ENCODE measurements around the gene EIF3C. TPM values are rescaled to one million over a fixed set of nuclear protein-coding genes. Genes with fewer than 3 reads are reported as not detected.
"Not testable (repeated sequence)": the region's sequence is repeated elsewhere in the genome, so short reads cannot be mapped to it uniquely, and the experiment has no call there.

EIF3C gene
- total and polyA plus RNA-seq, 7 donors: 67.4 to 455 (median 220) TPM

GRCh38 chr16:28722852-28723650 lies 11.8 kb downstream of the EIF3C start:
- H3K9me3 ChIP-seq; DNase-seq; H3K36me3 ChIP-seq; H3K4me3 ChIP-seq; H3K4me1 ChIP-seq; intact Hi-C loops (cut with DNase I); H3K27ac ChIP-seq; H3K27me3 ChIP-seq: not testable (repeated sequence)
- WGBS, 2 donors: 91% methylated on average over 12 of the region's 15 CpGs

DNA sequence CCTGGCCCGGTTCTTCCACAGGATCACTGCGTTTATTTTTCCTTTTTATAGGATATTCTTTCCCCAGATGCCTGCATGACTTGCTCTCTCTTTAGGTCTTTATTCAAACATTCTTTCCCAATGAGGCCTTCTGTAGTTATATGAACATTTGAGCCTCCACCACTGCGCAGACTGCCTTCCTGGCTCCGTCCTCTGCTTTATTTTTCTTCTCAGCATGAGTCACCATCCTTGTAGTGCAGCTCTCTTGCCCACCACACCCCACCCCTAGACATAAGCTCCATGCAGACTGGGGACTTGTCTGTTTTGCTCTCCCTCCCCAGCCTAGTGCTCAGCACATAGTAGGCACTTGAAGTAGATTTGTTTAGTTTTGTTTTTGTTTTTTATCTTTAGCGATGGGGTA lies 20.0 kb downstream of the EIF3C start:
- H3K27me3 ChIP-seq: not testable (repeated sequence)

DNA sequence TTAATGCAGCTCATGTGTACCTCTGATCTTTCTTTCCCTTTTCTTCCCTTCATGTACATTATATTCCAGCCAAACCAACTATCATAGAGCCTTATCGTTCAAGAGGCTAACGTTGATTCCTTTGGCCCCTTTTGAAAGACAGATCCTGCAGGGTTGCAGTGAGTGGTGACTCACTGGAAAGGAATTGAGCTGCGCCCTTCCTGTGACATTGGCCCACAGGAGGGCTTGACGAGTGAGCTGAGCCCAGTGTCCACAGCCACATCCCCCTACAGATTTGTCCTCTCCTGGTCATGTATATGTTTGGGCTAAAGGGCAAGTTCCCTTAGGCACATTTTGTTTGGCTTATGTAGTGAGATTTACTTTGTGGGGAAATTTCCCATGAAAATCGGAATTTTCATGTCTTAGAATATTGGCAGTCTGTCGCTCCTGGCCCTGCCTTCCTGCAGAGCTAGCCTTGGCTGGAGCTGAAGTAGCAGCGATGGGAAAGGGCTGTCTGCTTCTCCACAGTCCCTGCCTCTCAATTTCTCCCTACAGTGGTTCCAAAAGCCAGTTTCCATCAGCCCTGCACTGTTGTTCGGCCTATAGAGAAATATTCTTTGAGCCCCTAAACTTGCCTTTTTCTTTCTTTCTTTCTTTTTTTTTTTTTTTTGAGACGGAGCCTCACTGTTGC lies 21.3 kb downstream of the EIF3C start:
- H3K4me1 ChIP-seq; intact Hi-C loops (cut with DNase I); H3K36me3 ChIP-seq; H3K9me3 ChIP-seq; H3K27ac ChIP-seq; H3K27me3 ChIP-seq; DNase-seq; H3K4me3 ChIP-seq: not testable (repeated sequence)
- 82 to 89% methylated on average over 2 of the region's 9 CpGs for WGBS, 2 donors

More for the DNA sequence above, 20.0 kb downstream of the EIF3C start:
- H3K4me3 ChIP-seq; H3K9me3 ChIP-seq; H3K36me3 ChIP-seq; H3K4me1 ChIP-seq; H3K27ac ChIP-seq; DNase-seq; intact Hi-C loops (cut with DNase I): not testable (repeated sequence)
- WGBS, 2 donors: no CpG with 5 or more reads among the region's 5 CpGs

DNA sequence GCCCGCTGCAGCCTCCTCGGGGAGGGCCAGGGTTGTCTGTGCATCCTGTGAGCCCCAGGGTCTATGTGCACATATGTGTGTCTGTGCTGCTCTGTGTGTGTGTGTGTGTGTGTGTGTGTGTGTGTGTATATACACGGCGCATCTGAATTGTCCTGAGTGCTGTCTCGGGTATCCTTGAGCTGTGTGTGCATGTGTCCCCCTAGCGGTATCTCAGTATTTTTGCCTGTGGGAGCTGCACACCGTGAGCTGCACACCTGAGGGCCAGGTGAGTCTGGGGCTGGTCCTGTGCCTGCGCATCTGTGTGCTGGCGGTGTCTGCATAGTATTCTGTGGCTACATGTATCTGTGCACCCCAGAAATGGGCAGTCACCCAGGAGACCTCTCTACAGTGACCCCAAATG lies 28.5 kb downstream of the EIF3C start:
- H3K9me3 ChIP-seq; H3K27ac ChIP-seq; H3K36me3 ChIP-seq; DNase-seq; H3K27me3 ChIP-seq; intact Hi-C loops (cut with DNase I); H3K4me1 ChIP-seq; H3K4me3 ChIP-seq: not testable (repeated sequence)
- WGBS, 2 donors: 5 to 19% methylated on average over 6 of the region's 9 CpGs

- H3K4me1 ChIP-seq; H3K4me3 ChIP-seq; H3K9me3 ChIP-seq; DNase-seq; intact Hi-C loops (cut with DNase I); H3K36me3 ChIP-seq; H3K27ac ChIP-seq; H3K27me3 ChIP-seq: not testable (repeated sequence)
- WGBS, 2 donors: 2 to 5% methylated on average over 19 of the region's 27 CpGs
Observed at GRCh38 chr16:28740631-28741030, 29.4 kb downstream of the EIF3C start.

- H3K27me3 ChIP-seq; H3K27ac ChIP-seq; H3K9me3 ChIP-seq; H3K36me3 ChIP-seq; DNase-seq; H3K4me1 ChIP-seq; H3K4me3 ChIP-seq; intact Hi-C loops (cut with DNase I): not testable (repeated sequence)
- WGBS, 2 donors: 76 to 82% methylated on average over 5 to 6 of the region's 9 CpGs
Observed at GRCh38 chr16:28741295-28741694, 30.0 kb downstream of the EIF3C start.

DNA sequence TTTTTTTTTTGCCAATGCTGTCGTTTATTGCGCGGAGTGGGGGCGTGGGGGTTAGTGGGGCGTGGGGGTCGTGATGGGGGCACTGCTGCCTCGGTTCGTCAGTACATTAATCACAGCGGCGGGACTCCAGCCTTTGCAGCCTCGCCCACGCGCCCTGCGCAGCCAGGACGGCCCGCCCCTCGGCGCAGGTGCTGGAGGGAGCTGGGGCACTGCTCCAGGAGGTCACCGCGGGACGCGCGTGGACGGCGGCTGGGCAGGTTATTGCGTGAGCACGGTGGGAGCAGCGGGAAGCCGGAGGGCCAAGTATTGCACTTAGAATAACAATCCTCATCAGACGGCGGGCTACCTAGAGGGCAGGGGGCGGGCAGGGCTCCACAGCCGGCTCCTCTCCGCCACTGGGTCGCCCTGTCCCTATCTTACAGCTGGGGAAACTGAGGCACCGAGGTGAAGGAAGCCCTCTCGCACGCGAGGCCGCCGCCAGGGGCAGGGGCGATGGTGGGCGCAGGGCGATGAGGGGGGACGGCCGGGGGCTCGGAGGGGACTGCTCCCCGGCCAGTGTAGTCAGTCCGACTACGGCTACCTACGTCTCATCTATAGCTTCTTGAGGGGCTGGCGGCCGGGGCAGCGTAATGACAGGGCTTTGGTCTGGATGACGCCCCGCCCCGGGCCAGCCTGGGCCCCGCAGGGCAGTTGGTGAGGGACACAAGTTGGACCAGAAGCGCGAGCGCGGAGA lies 35.5 kb downstream of the EIF3C start:
- DNase-seq; H3K27me3 ChIP-seq; H3K4me1 ChIP-seq; H3K4me3 ChIP-seq; H3K9me3 ChIP-seq; H3K27ac ChIP-seq; intact Hi-C loops (cut with DNase I); H3K36me3 ChIP-seq: not testable (repeated sequence)
- WGBS, 2 donors: 19 to 32% methylated on average over 24 of the region's 62 CpGs

DNA sequence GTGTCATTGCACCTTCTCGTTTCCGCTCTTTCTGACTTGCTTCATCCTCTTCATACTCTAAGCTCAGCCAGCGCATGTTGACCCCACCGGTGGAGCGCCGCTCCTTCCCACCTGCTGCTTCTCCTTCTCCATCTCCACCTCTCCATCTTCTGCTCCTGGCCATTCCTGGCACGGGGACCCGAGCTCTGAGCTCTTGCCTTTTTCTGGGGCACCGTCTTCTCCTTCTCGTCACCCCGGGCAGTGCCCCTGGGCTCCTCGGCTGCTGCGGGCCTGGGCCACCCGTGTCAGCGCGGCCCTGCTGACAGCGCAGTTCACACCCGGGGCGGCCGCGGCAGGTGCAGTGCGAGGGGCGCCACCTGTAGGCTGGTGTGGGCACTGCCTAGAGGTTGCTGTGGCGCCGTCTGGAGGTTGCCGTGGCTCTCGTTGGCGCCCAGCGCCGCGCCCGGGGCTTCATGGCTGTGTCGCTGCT lies 38.8 kb downstream of the EIF3C start:
- H3K4me1 ChIP-seq; intact Hi-C loops (cut with DNase I); DNase-seq; H3K36me3 ChIP-seq; H3K9me3 ChIP-seq; H3K27me3 ChIP-seq: not testable (repeated sequence)
- Histone ChIP-seq H3K4me3 (peak overlapping the region in 2 of 4 donors; percentile 15 to 32), H3K27ac (peak overlapping the region in 1 of 4 donors; percentile 61)
- 12 to 14% methylated on average over 22 of the region's 33 CpGs for WGBS, 2 donors

DNA sequence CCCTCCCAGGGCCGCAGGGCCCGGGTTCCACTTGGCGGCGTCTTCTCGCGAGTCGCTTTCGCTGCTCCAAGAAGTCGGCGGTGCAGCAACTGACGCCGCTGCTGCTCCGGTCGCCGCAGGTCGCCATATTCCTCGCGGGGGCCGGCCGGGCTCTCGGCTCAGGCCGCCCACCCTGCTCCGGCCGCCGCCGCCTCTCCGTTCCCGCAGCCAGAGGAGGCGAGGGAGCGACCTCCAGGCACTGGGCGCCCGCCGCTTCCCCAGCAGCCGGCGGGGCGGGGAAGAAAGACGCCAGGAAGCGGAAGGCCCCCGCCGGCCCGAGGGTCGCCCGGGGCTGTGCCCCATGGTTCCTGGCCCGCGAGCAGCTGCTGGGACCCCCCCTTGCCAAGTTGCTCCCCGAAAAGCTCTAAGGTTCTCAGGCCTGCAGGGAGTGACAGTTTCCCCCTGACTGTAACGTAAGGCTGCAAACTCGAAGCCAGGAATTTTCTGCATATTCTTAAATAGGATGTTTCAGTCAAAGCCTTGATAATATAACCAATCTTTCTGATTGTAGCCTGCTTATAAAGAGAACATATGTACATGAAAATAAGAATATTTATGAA lies 39.3 kb downstream of the EIF3C start:
- H3K4me1 ChIP-seq; DNase-seq; H3K27me3 ChIP-seq; H3K27ac ChIP-seq; H3K36me3 ChIP-seq; intact Hi-C loops (cut with DNase I); H3K9me3 ChIP-seq: not testable (repeated sequence)
- peak overlapping the region in 1 of 4 donors; percentile 32 for H3K4me3 ChIP-seq
- WGBS, 2 donors: no CpG with 5 or more reads among the region's 48 CpGs

- H3K27ac ChIP-seq; H3K9me3 ChIP-seq; H3K4me1 ChIP-seq; DNase-seq; intact Hi-C loops (cut with DNase I); H3K27me3 ChIP-seq; H3K4me3 ChIP-seq; H3K36me3 ChIP-seq: not testable (repeated sequence)
- no CpG with 5 or more reads among the region's 5 CpGs for WGBS, 2 donors
Observed at GRCh38 chr16:28751487-28751886, 40.2 kb downstream of the EIF3C start, which contains the start of gene NPIPB9. Gene NPIPB9 (plus strand): TSS chr16:28751787.

DNA sequence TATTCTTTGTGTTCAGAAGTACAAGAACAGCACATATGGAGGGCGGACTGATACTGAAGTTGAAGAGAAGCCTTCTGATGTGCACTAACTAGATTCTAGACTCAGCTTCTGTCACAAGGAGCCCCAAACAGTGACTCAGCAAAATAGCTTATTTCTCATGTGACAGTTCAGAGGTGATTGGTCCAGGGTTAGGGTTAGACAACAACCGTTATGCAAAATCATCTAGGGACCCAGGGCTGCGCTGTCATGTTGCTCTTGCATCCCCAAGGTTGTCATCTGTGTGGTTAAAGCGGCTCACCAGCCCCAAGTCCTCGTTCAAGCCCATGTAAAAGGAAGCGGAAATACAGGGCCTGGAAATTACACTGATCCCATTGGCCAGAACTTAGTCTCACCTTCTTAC lies 70.4 kb downstream of the EIF3C start:
- H3K4me3 ChIP-seq; H3K9me3 ChIP-seq; H3K27ac ChIP-seq; H3K4me1 ChIP-seq; intact Hi-C loops (cut with DNase I); DNase-seq; H3K27me3 ChIP-seq; H3K36me3 ChIP-seq: not testable (repeated sequence)
- no CpG with 5 or more reads among the region's 6 CpGs for WGBS, 2 donors

GRCh38 chr16:28782357-28782756 lies 71.1 kb downstream of the EIF3C start:
- H3K27ac ChIP-seq; H3K9me3 ChIP-seq; H3K27me3 ChIP-seq; H3K4me1 ChIP-seq; H3K36me3 ChIP-seq; intact Hi-C loops (cut with DNase I); DNase-seq; H3K4me3 ChIP-seq: not testable (repeated sequence)
- WGBS, 2 donors: no CpG with 5 or more reads among the region's 4 CpGs
